DMS53 treated with DMSO at 0.1 percent for 48 hours (cell line): ENCODE results near the gene ATP23.

ENCODE experiments used
- DNase-seq: peaks from one replicate; lab custom pipeline; 2025; ENCODE audit not compliant: unreplicated experiment; lab: John Stamatoyannopoulos, UW

ATP23 gene

GRCh38 chr12:57908511-57908910 is 32.9 kb upstream of the ATP23 start:
- DNase-seq, result no peak

GRCh38 chr12:57909056-57909455 is 32.3 kb upstream of the ATP23 start:
- no peak for DNase-seq

GRCh38 chr12:57909611-57910010 is 31.8 kb upstream of the ATP23 start:
- no peak for DNase-seq

GRCh38 chr12:57918147-57918546 is 23.2 kb upstream of the ATP23 start:
- no peak for DNase-seq

- DNase-seq, result no peak
Observed at GRCh38 chr12:57927086-57927485, 14.3 kb upstream of the ATP23 start.

GRCh38 chr12:57929092-57929830 is 12.1 kb upstream of the ATP23 start:
- no peak for DNase-seq

GRCh38 chr12:57934819-57935218 is 6.5 kb upstream of the ATP23 start:
- no peak for DNase-seq

- no peak for DNase-seq
Observed at GRCh38 chr12:57935331-57935730, 6.0 kb upstream of the ATP23 start.

- peak; percentile 97 for DNase-seq
Observed at GRCh38 chr12:57935839-57936512, 5.4 kb upstream of the ATP23 start.

GRCh38 chr12:57936513-57936883 is 4.9 kb upstream of the ATP23 start:
- no peak for DNase-seq

- DNase-seq, result no peak
Observed at GRCh38 chr12:57939291-57939690, 2.1 kb upstream of the ATP23 start.

- no peak for DNase-seq
Observed at GRCh38 chr12:57940052-57940914, 1.1 kb upstream of the ATP23 start.

GRCh38 chr12:57940915-57941164 is 527 bp upstream of the ATP23 start:
- DNase-seq, result peak; percentile 58

- no peak for DNase-seq
Observed at GRCh38 chr12:57943438-57944080, 2.2 kb downstream of the ATP23 start.

GRCh38 chr12:57944313-57945023 is 3.1 kb downstream of the ATP23 start:
- no peak for DNase-seq

GRCh38 chr12:57952766-57953165 is 11.4 kb downstream of the ATP23 start:
- no peak for DNase-seq

GRCh38 chr12:57954768-57955167 is 13.4 kb downstream of the ATP23 start:
- no peak for DNase-seq

GRCh38 chr12:57958061-57958657 is 16.8 kb downstream of the ATP23 start:
- DNase-seq, result no peak

- DNase-seq, result no peak
Observed at GRCh38 chr12:57964421-57964820, 23.1 kb downstream of the ATP23 start.

- peak; percentile 81 for DNase-seq
Observed at GRCh38 chr12:57965766-57966165, 24.4 kb downstream of the ATP23 start.

GRCh38 chr12:57966536-57966935 is 25.2 kb downstream of the ATP23 start:
- no peak for DNase-seq
